SK-N-DZ (cell line): Measurements from ENCODE around the gene CCIN.
"Not testable (repeated sequence)": the region's sequence is repeated elsewhere in the genome, so short reads cannot be mapped to it uniquely, and the experiment has no call there.

Source experiments
- DNase-seq: peaks from one replicate; pipeline ENCODE4 v3.0.0-alpha.2; 2015; ENCODE audit warnings: low spot score

Gene CCIN

GRCh38 chr9:36158122-36158521 lies 11.1 kb upstream of the CCIN start:
- no peak for DNase-seq

- no peak for DNase-seq
These were observed 10.3 kb upstream of the CCIN start for GRCh38 chr9:36158917-36159316.

GRCh38 chr9:36159509-36159908 lies 9.7 kb upstream of the CCIN start:
- DNase-seq, result not testable (repeated sequence)

DNA sequence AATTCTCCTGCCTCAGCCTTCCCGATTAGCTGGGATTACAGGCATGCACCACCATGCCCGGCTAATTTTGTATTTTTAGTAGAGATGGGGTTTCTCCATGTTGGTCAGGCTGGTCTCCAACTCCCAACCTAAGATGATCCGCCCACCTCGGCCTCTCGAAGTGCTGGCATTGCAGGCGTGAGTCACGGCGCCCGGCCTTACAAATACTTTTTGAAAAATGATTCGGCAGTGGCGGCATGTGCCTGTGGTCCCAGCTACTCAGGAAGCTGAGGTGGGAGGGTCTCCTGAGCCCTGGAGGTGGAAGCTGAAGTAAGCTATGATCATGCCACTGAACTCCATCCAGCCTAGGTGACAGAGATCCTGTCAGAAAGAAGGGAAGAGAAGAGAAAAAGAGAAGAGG lies 9.1 kb upstream of the CCIN start:
- DNase-seq, result not testable (repeated sequence)

- DNase-seq, result no peak
These were observed 8.0 kb upstream of the CCIN start for GRCh38 chr9:36161187-36161586.

DNA sequence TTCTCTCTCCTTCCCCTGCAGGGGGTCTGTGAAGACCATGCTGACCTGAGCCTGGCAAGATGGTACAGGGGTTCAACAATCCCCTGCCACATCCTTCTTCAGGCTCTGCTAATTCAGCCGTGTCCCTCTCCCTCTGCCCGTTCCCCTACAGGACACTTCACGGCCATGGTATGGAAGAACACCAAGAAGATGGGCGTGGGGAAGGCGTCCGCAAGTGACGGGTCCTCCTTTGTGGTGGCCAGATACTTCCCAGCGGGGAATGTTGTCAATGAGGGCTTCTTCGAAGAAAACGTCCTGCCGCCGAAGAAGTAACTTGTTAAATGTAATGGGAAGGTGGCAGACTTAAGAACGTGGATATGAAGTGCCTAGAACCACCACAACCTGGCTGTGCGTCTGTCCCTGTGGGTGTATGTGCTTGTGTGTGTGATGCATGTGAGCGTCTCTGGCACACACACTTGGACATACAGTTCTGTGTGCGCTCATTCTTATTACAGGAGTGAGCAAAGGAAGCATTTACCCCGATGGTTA lies 6.9 kb upstream of the CCIN start:
- no peak for DNase-seq

DNA sequence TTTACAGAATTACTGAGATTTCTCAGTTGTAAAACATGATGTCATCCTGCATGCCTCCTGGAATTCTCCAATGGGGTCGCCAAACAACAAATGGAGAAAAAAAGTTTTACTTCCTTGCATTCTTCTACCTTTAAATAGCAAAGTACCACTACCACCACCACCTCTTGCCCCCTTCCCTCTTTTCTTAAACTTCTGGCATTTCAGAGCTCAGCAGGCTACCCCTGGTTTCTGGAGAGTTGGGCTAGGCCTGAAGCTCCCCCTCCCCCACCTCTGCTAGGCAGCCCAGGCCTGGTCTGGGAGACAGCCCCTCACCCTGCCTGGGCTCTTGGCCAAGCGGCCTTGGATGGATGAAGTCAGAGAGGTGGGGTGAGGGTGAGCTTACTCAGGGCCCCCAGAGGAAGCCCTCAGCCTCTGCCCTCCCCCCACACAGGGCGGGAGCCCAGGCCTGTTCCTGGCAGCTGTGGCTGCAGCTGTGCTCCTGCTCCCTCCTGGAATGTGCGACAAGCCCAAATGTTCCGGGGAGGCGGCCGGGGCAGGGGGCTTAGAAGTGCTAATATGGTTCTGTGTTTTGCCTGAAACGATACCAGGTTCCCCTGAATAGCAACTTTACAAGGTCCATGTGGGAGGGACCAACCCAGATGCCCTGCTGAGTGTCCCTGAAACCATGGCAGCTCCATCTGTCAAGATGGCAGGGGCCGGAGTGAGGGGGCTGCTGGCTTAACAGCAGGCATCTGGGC lies 6.0 kb upstream of the CCIN start:
- DNase-seq, result no peak

- DNase-seq, result no peak
These were observed 5.4 kb upstream of the CCIN start for GRCh38 chr9:36163786-36164170.

DNA sequence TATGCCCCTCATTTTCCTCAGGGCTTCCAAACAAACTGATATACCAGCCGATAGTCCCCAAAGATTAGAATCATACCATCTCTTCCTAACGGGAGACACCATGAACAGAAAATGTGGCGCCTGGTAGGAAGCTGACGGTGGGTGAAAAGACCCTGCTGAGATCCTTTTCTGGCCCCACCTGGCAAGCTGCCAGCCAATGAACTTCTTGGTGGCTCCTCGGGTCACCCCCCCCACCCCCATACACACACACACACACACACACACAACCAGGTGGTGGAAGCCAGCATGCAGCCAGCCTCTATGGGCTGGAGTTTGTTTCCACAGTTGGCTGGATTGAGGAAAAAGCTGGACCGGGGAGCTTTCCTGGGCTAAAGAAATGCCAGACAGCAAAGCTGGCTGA lies 4.8 kb upstream of the CCIN start:
- DNase-seq, result no peak

GRCh38 chr9:36164989-36165388 lies 4.2 kb upstream of the CCIN start:
- DNase-seq, result no peak

DNA sequence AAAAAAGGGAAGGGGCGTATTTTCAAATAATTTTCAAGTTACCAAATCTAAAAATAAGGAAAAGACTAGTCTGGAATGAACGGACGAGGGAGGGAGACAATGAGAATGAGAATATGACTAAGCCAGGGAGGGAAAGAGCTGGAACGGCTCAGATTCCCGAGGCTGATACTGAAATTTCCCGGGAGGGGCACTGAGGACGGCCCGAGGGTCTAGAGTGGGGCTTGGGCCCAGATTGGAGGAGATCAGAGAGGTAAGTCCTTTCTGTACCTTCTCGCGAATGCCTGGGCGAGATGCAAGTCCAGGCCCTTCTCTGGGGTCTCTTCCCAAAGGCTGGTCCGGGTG lies 3.4 kb upstream of the CCIN start:
- DNase-seq, result no peak

DNA sequence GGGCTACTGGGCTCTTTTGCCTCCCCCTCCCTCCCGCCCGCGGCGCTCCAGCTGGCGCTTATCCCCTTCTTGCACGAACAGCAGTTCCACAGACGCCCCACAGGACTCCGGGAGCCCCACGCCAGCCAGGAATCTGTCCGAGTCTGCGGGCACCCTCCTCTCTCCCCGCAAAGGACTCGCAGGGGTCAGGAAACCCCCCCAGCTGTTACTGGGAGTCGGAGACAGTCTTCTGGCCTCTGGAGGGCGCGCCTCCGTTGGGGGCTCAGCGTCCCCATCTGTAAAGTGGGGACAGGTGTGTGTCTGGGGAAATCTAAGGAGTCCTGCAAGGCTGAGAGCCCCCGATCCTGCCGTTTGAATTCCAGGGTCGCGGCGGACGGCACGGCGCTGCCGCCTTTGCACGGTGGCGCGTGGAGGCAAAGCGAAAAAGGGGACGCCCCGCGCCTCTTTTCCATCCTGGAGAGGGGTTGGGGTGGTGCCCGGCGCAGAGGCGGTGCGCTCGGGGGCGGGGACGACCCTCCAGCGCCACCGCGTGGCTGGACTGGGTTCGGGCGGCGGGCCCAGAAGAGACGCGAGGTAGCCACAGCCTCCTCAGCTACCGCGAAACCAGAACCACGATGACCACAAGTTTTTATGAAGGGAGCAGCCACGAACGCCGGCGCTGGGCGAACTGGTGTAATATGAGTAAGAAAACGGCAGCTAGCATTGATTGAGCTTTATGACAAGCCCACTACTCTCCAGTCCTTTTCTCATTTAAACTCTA lies 2.8 kb upstream of the CCIN start:
- DNase-seq, result peak; percentile 73

GRCh38 chr9:36169708-36170107 lies 520 bp downstream of the CCIN start:
- DNase-seq, result no peak

- no peak for DNase-seq
These were observed 1.3 kb downstream of the CCIN start for GRCh38 chr9:36170531-36170930.

DNA sequence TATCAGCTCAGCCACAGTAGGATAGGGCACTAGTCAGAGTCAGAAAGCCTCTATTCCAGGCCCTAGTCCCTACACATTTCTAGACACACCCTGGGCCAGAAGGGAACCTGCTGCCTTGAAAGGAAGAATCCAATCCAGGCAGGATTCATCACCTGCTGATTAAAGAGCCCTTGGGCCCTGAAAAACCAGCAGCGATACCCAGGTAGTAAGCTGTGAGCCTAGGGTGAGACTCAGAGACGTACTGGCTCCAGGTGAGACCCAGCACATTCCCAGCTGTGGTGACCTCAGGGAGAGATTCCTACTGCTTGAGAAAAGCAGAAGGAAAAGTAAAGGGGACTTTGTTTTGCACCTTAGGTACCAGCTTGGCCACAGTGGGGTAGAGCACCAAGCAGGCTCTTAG lies 4.7 kb downstream of the CCIN start:
- DNase-seq, result no peak

DNA sequence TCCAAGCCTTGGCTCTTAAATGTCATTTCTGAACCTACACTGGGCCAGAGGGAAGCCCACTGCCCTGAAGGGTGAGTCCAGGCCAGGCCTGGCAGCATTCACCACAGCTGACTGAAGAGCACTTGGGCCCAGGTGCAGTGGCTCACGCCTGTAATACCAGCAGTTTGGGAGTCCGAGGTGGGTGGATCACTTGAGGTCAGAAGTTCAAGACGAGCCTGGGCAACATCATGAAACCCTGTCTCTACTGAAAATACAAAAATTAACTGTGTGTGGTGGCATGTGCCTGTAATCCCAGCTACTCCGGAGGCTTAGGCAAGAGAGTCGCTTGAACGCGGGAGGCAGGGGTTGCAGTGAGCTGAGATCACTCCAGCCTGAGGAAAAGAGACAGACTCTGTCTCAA lies 5.1 kb downstream of the CCIN start:
- DNase-seq, result no peak

- no peak for DNase-seq
These were observed 5.5 kb downstream of the CCIN start for GRCh38 chr9:36174731-36175130.

GRCh38 chr9:36175209-36175608 lies 6.0 kb downstream of the CCIN start:
- not testable (repeated sequence) for DNase-seq

DNA sequence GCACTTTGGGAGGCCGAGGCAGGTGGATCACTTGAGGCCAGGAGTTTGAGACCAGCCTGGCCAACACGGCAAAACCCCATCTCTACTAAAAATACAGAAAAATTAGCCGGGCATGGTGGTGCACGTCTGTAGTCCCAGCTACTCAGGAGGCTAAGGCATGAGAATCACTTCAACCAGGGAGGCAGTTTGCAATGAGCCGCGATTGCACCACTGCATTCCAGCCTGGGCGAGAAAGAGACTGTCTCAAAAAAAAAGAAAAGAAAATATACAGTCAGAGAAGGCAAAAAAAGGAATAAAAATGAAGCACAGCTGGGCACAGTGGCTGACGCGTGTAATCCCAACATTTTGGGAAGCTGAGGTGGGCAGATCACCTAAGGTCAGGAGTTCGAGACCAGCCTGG lies 7.3 kb downstream of the CCIN start:
- DNase-seq, result not testable (repeated sequence)

DNA sequence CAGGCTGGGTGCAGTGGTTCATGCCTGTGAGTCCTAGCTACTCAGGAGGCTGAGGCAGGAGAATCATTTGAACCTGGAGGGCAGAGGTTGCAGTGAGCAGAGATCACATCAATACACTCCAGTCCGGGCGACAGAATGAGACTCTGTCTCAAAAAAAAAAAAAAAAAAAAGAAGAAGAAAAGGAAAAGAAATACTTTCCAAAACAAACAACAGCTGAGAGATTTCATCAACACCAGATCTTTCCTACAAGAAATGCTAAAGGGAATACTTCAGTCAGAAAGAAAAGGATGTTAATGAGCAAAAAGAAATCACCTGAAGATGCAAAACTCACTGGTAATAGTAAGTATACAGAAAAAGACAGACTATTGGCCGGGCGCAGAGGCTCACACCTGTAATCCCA lies 8.4 kb downstream of the CCIN start:
- DNase-seq, result no peak

DNA sequence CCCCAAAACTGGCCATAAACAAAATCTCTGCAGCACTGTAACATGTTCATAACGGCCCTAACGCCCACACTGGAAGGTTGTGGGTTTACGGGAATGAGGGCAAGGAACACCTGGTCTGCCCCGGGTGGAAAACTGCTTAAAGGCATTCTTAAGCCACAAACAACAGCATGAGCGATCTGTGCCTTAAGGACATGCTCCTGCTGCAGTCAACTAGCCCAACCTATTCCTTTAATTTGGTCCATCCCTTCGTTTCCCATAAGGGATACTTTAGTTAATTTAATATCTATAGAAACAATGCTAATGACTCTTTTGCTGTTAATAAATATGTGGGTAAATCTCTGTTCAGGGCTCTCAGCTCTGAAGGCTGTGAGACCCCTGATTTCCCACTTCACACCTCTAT lies 11.1 kb downstream of the CCIN start:
- DNase-seq, result not testable (repeated sequence)

- no peak for DNase-seq
These were observed 18.2 kb downstream of the CCIN start for GRCh38 chr9:36187414-36187813.

DNA sequence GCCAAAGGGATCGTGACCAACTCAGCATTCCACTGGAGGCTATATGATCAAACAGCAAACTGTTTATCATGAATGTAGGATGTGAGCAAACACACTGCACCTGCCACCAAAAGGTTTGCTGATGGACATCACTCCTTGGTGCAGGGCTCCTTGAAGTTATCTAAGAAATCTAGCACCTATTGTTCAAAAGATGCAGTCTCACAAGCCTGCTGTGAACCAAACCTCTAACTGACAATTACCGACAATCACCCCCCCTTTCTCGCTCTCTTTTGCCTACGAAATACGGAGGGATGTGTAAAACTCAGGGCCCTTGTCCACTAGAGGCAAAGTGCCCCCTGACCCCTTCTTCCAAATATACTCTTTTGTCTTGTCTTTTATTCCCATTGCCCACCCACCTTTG lies 19.0 kb downstream of the CCIN start:
- DNase-seq, result no peak
